KMS-11 (cell line): ENCODE data around the gene IKBKE.

Source experiments
- H2AFZ ChIP-seq: fragments of 200-600 bp; sonication (generic); 2 replicates; pipeline ENCODE4 v1.6.1; 2016; ENCODE audit warnings: antibody characterized with exemption, mixed run types, low read depth
- H3K27ac ChIP-seq: fragments of 200-600 bp; sonication (generic); 2 replicates; pipeline ENCODE4 v1.6.1; 2016; ENCODE audit warnings: mild to moderate bottlenecking, mixed run types
- H3K27me3 ChIP-seq: fragments of 200-600 bp; sonication (generic); 2 replicates; pipeline ENCODE4 v1.6.1; 2017; ENCODE audit warnings: mild to moderate bottlenecking, low read depth, mixed run types, moderate library complexity; ENCODE audit not compliant: insufficient read depth
- H3K36me3 ChIP-seq: fragments of 200-600 bp; sonication (generic); 2 replicates; pipeline ENCODE4 v1.6.1; 2017; ENCODE audit warnings: mild to moderate bottlenecking, mixed run types; ENCODE audit not compliant: insufficient read depth
- H3K4me1 ChIP-seq: fragments of 200-600 bp; sonication (generic); 2 replicates; pipeline ENCODE4 v1.6.1; 2016; ENCODE audit warnings: mild to moderate bottlenecking, low read depth, mixed run types; ENCODE audit not compliant: poor library complexity, severe bottlenecking
- H3K4me2 ChIP-seq: fragments of 200-600 bp; sonication (generic); 2 replicates; pipeline ENCODE4 v1.7.0; 2016; ENCODE audit warnings: mild to moderate bottlenecking, mixed run types
- H3K4me3 ChIP-seq: fragments of 200-600 bp; sonication (generic); IDR thresholded peaks from 2 replicates; pipeline ENCODE4 v1.6.1; 2017; ENCODE audit warnings: low read depth, low read length, mixed read lengths; ENCODE audit not compliant: insufficient read depth
- H3K79me2 ChIP-seq: fragments of 200-600 bp; sonication (generic); 2 replicates; pipeline ENCODE4 v1.6.1; 2016; ENCODE audit warnings: low read depth, mixed run types; ENCODE audit not compliant: insufficient read depth
- H3K9ac ChIP-seq: fragments of 200-600 bp; sonication (generic); 2 replicates; pipeline ENCODE4 v1.6.1; 2016; ENCODE audit warnings: mild to moderate bottlenecking, mixed run types
- H4K20me1 ChIP-seq: fragments of 200-600 bp; sonication (generic); 2 replicates; pipeline ENCODE4 v1.6.1; 2016; ENCODE audit warnings: mild to moderate bottlenecking, mixed run types; ENCODE audit not compliant: insufficient read depth
- CTCF ChIP-seq: fragments of 200-600 bp; sonication (generic); conservative IDR thresholded peaks from 2 replicates; pipeline ENCODE4 v1.6.1; 2017; ENCODE audit warnings: low read depth, mild to moderate bottlenecking, antibody characterized with exemption, low read length, moderate library complexity, mixed read lengths

IKBKE gene

GRCh38 chr1:206493279-206493678 lies 23.0 kb downstream of the IKBKE start:
- no peak for TF ChIP-seq CTCF
- H2AFZ ChIP-seq = no peak overlapping the region
- no peak overlapping the region for H3K9ac ChIP-seq

DNA sequence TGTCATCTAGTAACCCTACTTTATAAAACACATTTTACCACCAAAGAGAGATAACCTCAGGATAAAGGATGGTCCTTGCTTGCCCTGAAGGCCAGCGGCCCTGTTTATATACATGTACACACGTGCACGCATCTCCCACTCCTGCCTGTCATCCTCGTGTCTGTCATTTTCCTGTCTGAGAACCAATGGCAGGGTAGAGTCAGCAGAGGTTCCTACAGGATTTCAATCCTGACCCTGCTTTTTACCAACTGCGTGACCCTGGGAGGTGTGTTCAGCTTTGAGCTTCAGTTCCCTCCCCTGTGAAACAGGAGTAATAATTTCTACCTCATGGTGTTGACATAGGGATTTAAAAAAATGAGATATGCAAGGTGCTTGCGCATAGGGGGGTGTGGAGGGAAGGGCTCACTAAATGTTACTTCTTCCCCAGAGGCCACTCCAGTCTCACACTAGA lies 24.8 kb downstream of the IKBKE start:
- Histone ChIP-seq H4K20me1 (no peaks in the 10 kb centered on the region), H3K4me1 (no peaks in the 10 kb centered on the region), H3K27me3 (no peaks in the 10 kb centered on the region), H3K27ac (no peak overlapping the region), H2AFZ (no peak overlapping the region), H3K4me3 (no peak overlapping the region), H3K9ac (no peak overlapping the region), H3K79me2 (no peaks in the 10 kb centered on the region), H3K36me3 (no peaks in the 10 kb centered on the region), H3K4me2 (no peak overlapping the region)
- no peak for TF ChIP-seq CTCF

More at GRCh38 chr1:206493279-206493678, 23.0 kb downstream of the IKBKE start:
- H4K20me1 ChIP-seq = no peaks in the 10 kb centered on the region
- no peaks in the 10 kb centered on the region for H3K27me3 ChIP-seq
- H3K4me1 ChIP-seq = no peaks in the 10 kb centered on the region
- H3K36me3 ChIP-seq = no peaks in the 10 kb centered on the region
- no peaks in the 10 kb centered on the region for H3K79me2 ChIP-seq
- H3K27ac ChIP-seq = no peak overlapping the region
- no peak overlapping the region for H3K4me3 ChIP-seq
- no peak overlapping the region for H3K4me2 ChIP-seq

- no peak overlapping the region for H3K4me2 ChIP-seq
- no peaks in the 10 kb centered on the region for H3K36me3 ChIP-seq
- H3K79me2 ChIP-seq = no peaks in the 10 kb centered on the region
- H3K27me3 ChIP-seq = no peaks in the 10 kb centered on the region
- no peaks in the 10 kb centered on the region for H3K4me1 ChIP-seq
- H2AFZ ChIP-seq = no peak overlapping the region
- no peaks in the 10 kb centered on the region for H4K20me1 ChIP-seq
- H3K4me3 ChIP-seq = no peak overlapping the region
- H3K9ac ChIP-seq = no peak overlapping the region
- no peak overlapping the region for H3K27ac ChIP-seq
- no peak for TF ChIP-seq CTCF
Observed at GRCh38 chr1:206495493-206496046, 25.3 kb downstream of the IKBKE start.

GRCh38 chr1:206496131-206496793 lies 26.0 kb downstream of the IKBKE start:
- Histone ChIP-seq H3K4me2 (no peak overlapping the region), H3K27ac (no peak overlapping the region), H3K36me3 (no peaks in the 10 kb centered on the region)

More at GRCh38 chr1:206496131-206496793, 26.0 kb downstream of the IKBKE start:
- Histone ChIP-seq H4K20me1 (no peaks in the 10 kb centered on the region), H3K4me3 (no peak overlapping the region), H3K9ac (no peak overlapping the region), H3K4me1 (no peaks in the 10 kb centered on the region), H3K27me3 (no peaks in the 10 kb centered on the region), H3K79me2 (no peaks in the 10 kb centered on the region), H2AFZ (no peak overlapping the region)
- TF ChIP-seq CTCF = no peak
